GF-D8 (cell line): ENCODE measurements around the gene SOS1.
"Not testable (repeated sequence)": the region's sequence is repeated elsewhere in the genome, so short reads cannot be mapped to it uniquely, and the experiment has no call there.

ENCODE experiments used
- DNase-seq: peaks from one replicate; lab custom pipeline; 2025; lab: John Stamatoyannopoulos, UW

Gene SOS1

GRCh38 chr2:39120771-39121522 lies at the start of gene SOS1:
Gene SOS1 (minus strand): TSS chr2:39121051. CDS start chr2:39120422, 629 bp downstream.
- peak; percentile 80 for DNase-seq

- no peak for DNase-seq
Measured at GRCh38 chr2:39164089-39164488, 43.2 kb upstream of the SOS1 start.

GRCh38 chr2:39160982-39161381 lies 40.1 kb upstream of the SOS1 start:
- DNase-seq: no peak

- no peak for DNase-seq
Measured at GRCh38 chr2:39159283-39159682, 38.4 kb upstream of the SOS1 start.

- no peak for DNase-seq
Measured at GRCh38 chr2:39158351-39158750, 37.5 kb upstream of the SOS1 start.

- DNase-seq: no peak
Measured at GRCh38 chr2:39156846-39157245, 36.0 kb upstream of the SOS1 start.

- no peak for DNase-seq
Measured at GRCh38 chr2:39156107-39156506, 35.3 kb upstream of the SOS1 start.

- not testable (repeated sequence) for DNase-seq
Measured at GRCh38 chr2:39155573-39155972, 34.7 kb upstream of the SOS1 start.

GRCh38 chr2:39154944-39155343 lies 34.1 kb upstream of the SOS1 start:
- DNase-seq: no peak

- no peak for DNase-seq
Measured at GRCh38 chr2:39153312-39153711, 32.5 kb upstream of the SOS1 start.

- no peak for DNase-seq
Measured at GRCh38 chr2:39152504-39152903, 31.7 kb upstream of the SOS1 start.

GRCh38 chr2:39150890-39151497 lies 30.1 kb upstream of the SOS1 start:
- DNase-seq: no peak

GRCh38 chr2:39150102-39150562 lies 29.3 kb upstream of the SOS1 start:
- no peak for DNase-seq

GRCh38 chr2:39146630-39147029 lies 25.8 kb upstream of the SOS1 start:
- no peak for DNase-seq

GRCh38 chr2:39145906-39146421 lies 25.1 kb upstream of the SOS1 start:
- DNase-seq: no peak

GRCh38 chr2:39144416-39144815 lies 23.6 kb upstream of the SOS1 start:
- no peak for DNase-seq

GRCh38 chr2:39142904-39143605 lies 22.2 kb upstream of the SOS1 start:
- DNase-seq: no peak

GRCh38 chr2:39141334-39142271 lies 20.8 kb upstream of the SOS1 start:
- no peak for DNase-seq

GRCh38 chr2:39140948-39141333 lies 20.1 kb upstream of the SOS1 start:
- not testable (repeated sequence) for DNase-seq

- peak; percentile 73 for DNase-seq
Measured at GRCh38 chr2:39140322-39140847, 19.5 kb upstream of the SOS1 start.

GRCh38 chr2:39139511-39140237 lies 18.8 kb upstream of the SOS1 start:
- no peak for DNase-seq
